Adrenal gland (tissue), 12 donors: ENCODE measurements around the gene CFAP65. TPM values are rescaled to one million over a fixed set of nuclear protein-coding genes. Genes with fewer than 3 reads are reported as not detected.

Experiments used
- DNase-seq, 7 donors: peaks; one replicate each; pipeline ENCODE4 v3.0.0-alpha.2; 2019 to 2020
- H3K27ac ChIP-seq, 5 donors: fragments of 200-600 bp; sonication (generic) in 4 of 5; 1 replicate in 3 of 5; 2 replicates in 2 of 5; pipeline versions ENCODE4 v1.5.1 to v1.8.0; 2016 to 2020; ENCODE audit warnings: mild to moderate bottlenecking in 1 of 5
- H3K27me3 ChIP-seq: fragments of 200-600 bp; 2 replicates; pipeline ENCODE4 v1.8.0; 2021
- H3K36me3 ChIP-seq, 2 donors: fragments of 200-600 bp; replicated peaks in 1 of 2; 1 replicate in 1 of 2; 2 replicates in 1 of 2; pipeline versions ENCODE4 v1.5.1 to v1.8.0; 2018 to 2022
- H3K4me1 ChIP-seq, 2 donors: fragments of 200-600 bp; replicated peaks in 1 of 2; 1 replicate in 1 of 2; 2 replicates in 1 of 2; pipeline versions ENCODE4 v1.5.1 to v1.8.0; 2018 to 2021
- H3K4me3 ChIP-seq, 4 donors: fragments of 200-600 bp; sonication (generic) in 3 of 4; one replicate each; pipeline ENCODE4 v1.5.1; 2016 to 2018
- H3K9me3 ChIP-seq, 3 donors: fragments of 200-600 bp; sonication (generic) in 1 of 3; replicated peaks in 1 of 3; 1 replicate in 2 of 3; 2 replicates in 1 of 3; pipeline versions ENCODE4 v1.5.1 to v1.8.0; 2016 to 2021
- CTCF ChIP-seq, 6 experiments: fragments of 450-650 bp in 4 of 6; fragments of 200-600 bp in 2 of 6; sonication (generic) in 1 of 6; IDR thresholded peaks; 1 replicate in 5 of 6; 2 replicates in 1 of 6; pipeline versions ENCODE4 v1.5.1 to v1.8.0; 2016 to 2021; ENCODE audit warnings: antibody characterized with exemption in 6 of 6, mild to moderate bottlenecking in 2 of 6, moderate library complexity in 1 of 6
- POLR2A ChIP-seq, 2 donors: fragments of 450-650 bp; IDR thresholded peaks; one replicate each; pipeline ENCODE4 v1.6.1; 2017; ENCODE audit warnings: antibody characterized with exemption in 2 of 2, mild to moderate bottlenecking in 2 of 2, moderate library complexity in 1 of 2
- WGBS, 4 donors: extraction: QIAGEN DNeasy Blood & Tissue Kit in 2 of 4; methylation state at CpG; one replicate each; pipeline versions ENCODE4 v1.1.5 to v1.1.7; 2013 to 2017; 5-methylcytosine and 5-hydroxymethylcytosine counted together
- intact Hi-C, 2 donors: fragments of 100-400 bp; cut with DNase I; formaldehyde crosslinking; loops; one replicate each; pipeline versions ENCODE4 v1.14.1 to v1.15.0; 2022 to 2023
- polyA plus RNA-seq, 3 donors: library from polyadenylated mRNA; stranded (reverse); fragments of 200-250 nt in 2 of 3; fragments of 350-450 nt in 1 of 3; fragmentation: Illumina TruSeq in 1 of 3; extraction: RNeasy Lipid Tissue Mini Kit (QIAGEN cat#74804) in 1 of 3; gene quantifications; one replicate each; pipeline ENCODE4 v1.2.3, GENCODE V29; 2013 to 2014
- total RNA-seq, 9 donors: library from RNA; depleted of rRNA in 4 of 9; stranded (reverse); fragments of >200 nt in 4 of 9; fragments of 120-200 nt in 1 of 9; fragmentation: NEBNext Ultra II Directional in 1 of 9; extraction: Animal tissue kit (Norgen Biotek cat#: 25700) in 1 of 9; gene quantifications; one replicate each; pipeline versions ENCODE4 v1.1.0 to v1.2.4, GENCODE V29; 2013 to 2023
- donor health status: healthy with polysubstance abuse.
- donor health status: Bipolar disorder and iron deficiency.
- donor health status: DM: yes; HTN: yes; CAD: no.
- donor health status: DM: no; HTN: no; CAD: no.
- donor health status: DM: no; HTN: no; CAD: no.
- donor health status: DM: yes; HTN: yes; CAD: no.

The CFAP65 gene
- total and polyA plus RNA-seq, 12 donors: 0.04 to 0.16 (median 0.06) TPM; not detected in 7

- H3K4me3 ChIP-seq: no peak overlapping the region
- H3K27me3 ChIP-seq: peaks cover 9% of the 10 kb centered on the region
- no peak overlapping the region for H3K27ac ChIP-seq
- no peak for TF ChIP-seq POLR2A (IDR thresholded peaks at IDR 0.05)
- TF ChIP-seq CTCF (IDR thresholded peaks at IDR 0.05): no peak
- H3K4me1 ChIP-seq: no peaks in the 10 kb centered on the region
- DNase-seq: no peak
- intact Hi-C loops: no loop called here
- 92 to 96% (median 93%) methylated on average over 10 to 22 of the region's 22 CpGs for WGBS, 4 donors
- no peaks in the 10 kb centered on the region for H3K9me3 ChIP-seq
- no peaks in the 10 kb centered on the region for H3K36me3 ChIP-seq
Observed at GRCh38 chr2:219027511-219028055, 13.7 kb downstream of the CFAP65 start.

- Histone ChIP-seq H3K4me1 (no peaks in the 10 kb centered on the region), H3K27me3 (peaks cover 9% of the 10 kb centered on the region)
- DNase-seq: no peak
Observed at GRCh38 chr2:219026946-219027345, 14.4 kb downstream of the CFAP65 start.

DNA sequence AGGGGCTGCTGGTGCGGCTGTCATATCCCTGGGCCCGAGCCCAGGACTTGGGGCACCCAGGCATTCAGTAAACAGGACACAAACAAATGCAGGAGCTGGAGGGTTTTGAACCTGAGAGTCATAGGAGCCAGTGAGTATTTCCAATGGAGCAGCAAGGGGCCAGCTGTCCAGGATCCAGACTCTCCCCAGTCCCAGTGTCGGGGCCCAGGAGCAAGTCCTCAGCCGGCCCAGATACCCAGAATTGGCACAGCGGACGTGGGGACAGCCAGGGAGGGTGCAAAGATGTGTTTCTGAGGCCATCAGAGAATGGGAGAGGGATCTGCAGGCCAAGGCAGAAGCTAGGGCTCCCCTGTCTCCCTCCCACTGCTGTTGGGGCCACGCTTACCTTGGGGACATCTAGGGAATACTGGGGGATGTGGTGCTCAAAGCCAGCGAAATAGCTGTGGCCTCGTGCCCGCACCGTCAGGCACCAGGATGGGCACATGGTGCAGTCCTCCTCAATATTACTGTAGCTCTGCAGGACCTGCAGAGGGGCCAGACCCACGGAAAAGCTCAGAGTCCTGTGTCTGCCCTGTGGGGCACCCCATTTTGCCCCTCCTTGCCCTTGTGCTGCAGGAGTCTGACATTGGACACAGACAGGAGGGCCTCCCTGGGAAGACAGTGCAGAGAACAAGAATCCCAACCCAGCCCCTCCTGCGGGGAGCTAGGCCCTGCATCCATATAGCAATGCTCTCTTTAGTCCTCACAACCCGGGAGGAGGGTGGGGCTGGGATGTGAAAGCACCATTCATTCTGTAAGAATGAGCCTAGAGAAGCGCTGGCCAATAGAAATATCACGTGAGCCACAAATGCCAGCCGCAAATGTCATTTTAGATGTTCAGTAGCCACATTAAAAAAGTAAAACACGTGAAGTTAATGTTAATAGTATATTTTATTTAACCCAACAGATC, 15.4 kb downstream of the CFAP65 start:
- DNase-seq: no peak
- H3K36me3 ChIP-seq: no peaks in the 10 kb centered on the region
- H3K4me3 ChIP-seq: no peak overlapping the region
- WGBS, 4 donors: 84 to 91% (median 88%) methylated on average over 11 to 18 of the region's 18 CpGs
- H3K9me3 ChIP-seq: no peaks in the 10 kb centered on the region
- H3K27ac ChIP-seq: no peak overlapping the region
- intact Hi-C loops: no loop called here
- TF ChIP-seq CTCF (IDR thresholded peaks at IDR 0.05) (no peak), POLR2A (IDR thresholded peaks at IDR 0.05) (no peak)
- no peaks in the 10 kb centered on the region for H3K4me1 ChIP-seq
- peaks cover 9% of the 10 kb centered on the region for H3K27me3 ChIP-seq

More at GRCh38 chr2:219026946-219027345, 14.4 kb downstream of the CFAP65 start:
- Histone ChIP-seq H3K9me3 (no peaks in the 10 kb centered on the region), H3K27ac (no peak overlapping the region), H3K36me3 (no peaks in the 10 kb centered on the region), H3K4me3 (no peak overlapping the region)
- intact Hi-C loops: no loop called here
- 54 to 63% (median 58%) methylated on average over 6 to 7 of the region's 7 CpGs for WGBS, 4 donors
- TF ChIP-seq CTCF (IDR thresholded peaks at IDR 0.05): no peak
- no peak for TF ChIP-seq POLR2A (IDR thresholded peaks at IDR 0.05)

DNA sequence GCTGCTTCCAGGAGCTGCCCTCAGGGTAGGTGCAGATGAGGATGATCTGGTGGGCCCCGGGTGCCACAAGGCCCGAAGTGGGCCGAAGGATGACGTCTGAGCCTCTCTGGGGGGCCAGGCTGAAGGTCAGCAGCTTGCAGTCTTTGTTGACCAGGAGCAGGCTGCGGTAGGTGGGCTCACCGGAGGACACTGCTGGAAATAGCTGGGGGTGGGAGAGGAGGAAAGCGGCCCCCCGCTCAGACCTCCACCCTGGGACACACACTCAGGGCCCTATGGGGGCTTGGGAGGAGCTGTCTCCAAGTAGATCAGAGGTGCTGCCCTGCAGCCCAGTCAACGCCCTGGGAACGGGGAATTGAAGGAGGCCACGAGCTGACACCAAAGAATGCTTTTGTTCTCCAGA, 17.3 kb downstream of the CFAP65 start:
- 70 to 80% (median 74%) methylated on average over 4 to 11 of the region's 11 CpGs for WGBS, 4 donors
- no peaks in the 10 kb centered on the region for H3K9me3 ChIP-seq
- TF ChIP-seq POLR2A (IDR thresholded peaks at IDR 0.05) (no peak), CTCF (IDR thresholded peaks at IDR 0.05) (no peak)
- no peaks in the 10 kb centered on the region for H3K36me3 ChIP-seq
- intact Hi-C loops: no loop called here
- H3K4me1 ChIP-seq: no peaks in the 10 kb centered on the region
- H3K27me3 ChIP-seq: no peaks in the 10 kb centered on the region
- H3K4me3 ChIP-seq: no peak overlapping the region
- H3K27ac ChIP-seq: no peak overlapping the region
- DNase-seq: no peak
